ENCODE measurements around the gene VPS51.

VPS51 gene

GRCh38 chr11:65083834-65084597 lies 12.0 kb upstream of the VPS51 start, which contains the start of the genes CDCA5 and ZFPL1:
Gene CDCA5 (minus strand): TSS chr11:65084040. CDS start chr11:65083978, 62 bp downstream.
Gene ZFPL1 (plus strand): TSS chr11:65084222. CDS start chr11:65084699, 477 bp downstream.
- TF ChIP-seq FOXM1 (IDR thresholded peaks at IDR 0.05; ENCODE audit: borderline replicate concordance) (no peak), FOXA1 (IDR thresholded peaks at IDR 0.05) (no peak), LEF1 (IDR thresholded peaks at IDR 0.05; ENCODE audit: borderline replicate concordance) (no peak), HDGF (IDR thresholded peaks at IDR 0.05; ENCODE audit: borderline replicate concordance) (no peak), FOXK2 (IDR thresholded peaks at IDR 0.05) (no peak), L3MBTL2 (conservative IDR thresholded peaks at IDR 0.05) (peak; percentile 39; the same call in 1 of the 2 replicates), ZNF384 (IDR thresholded peaks at IDR 0.05) (no peak), NFRKB (IDR thresholded peaks at IDR 0.05) (no peak), ARNT (IDR thresholded peaks at IDR 0.05) (no peak), TARDBP (IDR thresholded peaks at IDR 0.05) (no peak), BHLHE40 (IDR thresholded peaks at IDR 0.05; ENCODE audit: borderline replicate concordance) (no peak), ELF4 (IDR thresholded peaks at IDR 0.05) (peak; percentile 83), SP1 (IDR thresholded peaks at IDR 0.05) (no peak), SUZ12 (IDR thresholded peaks at IDR 0.05) (no peak)
- POLR2A ChIA-PET, result interaction anchor here (1.3 to 2.4 kb wide), 7 partner anchors 11 to 87 kb away, joined by 3 to 11 read pairs (median 5); partner anchors contain the start of genes ARL2, BATF2, FAU and MRPL49
- DNase-seq (ENCODE audit: extremely low spot score), result peak; percentile 99
- CTCF ChIA-PET, result interaction anchor here (1.1 to 2.0 kb wide), 2 partner anchors 33 to 69 kb away, joined by 3 to 6 read pairs; partner anchors contain the start of gene ZNHIT2

DNA sequence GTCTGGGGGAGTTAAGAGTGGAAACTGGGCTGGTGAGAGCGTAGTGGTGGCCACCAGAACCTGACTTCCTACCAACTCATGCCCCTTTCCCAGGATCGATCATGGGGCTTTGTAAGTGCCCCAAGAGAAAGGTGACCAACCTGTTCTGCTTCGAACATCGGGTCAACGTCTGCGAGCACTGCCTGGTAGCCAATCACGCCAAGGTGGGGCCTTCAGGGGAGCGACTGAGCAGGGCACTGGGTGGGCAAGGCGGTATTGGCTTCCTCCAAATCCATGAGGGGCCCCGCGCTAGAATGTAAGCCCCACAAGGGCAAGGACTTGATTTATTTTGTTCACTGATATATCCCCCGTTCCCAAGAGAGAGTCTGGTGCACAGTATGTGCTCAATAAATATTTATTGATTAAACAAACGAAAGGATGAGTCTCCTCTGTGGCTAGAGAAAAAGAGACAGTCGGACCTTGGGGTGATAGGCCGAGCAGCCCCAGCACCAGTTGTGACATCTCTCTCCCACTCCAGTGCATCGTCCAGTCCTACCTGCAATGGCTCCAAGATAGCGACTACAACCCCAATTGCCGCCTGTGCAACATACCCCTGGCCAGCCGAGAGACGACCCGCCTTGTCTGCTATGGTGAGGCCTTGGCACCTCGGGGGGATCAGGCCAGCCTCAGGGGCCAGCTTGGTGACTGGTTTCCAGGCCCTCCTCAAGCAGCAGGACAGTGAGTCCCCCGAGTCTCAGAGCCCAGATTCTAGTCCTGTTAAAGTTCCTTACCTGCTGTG lies 11.2 kb upstream of the VPS51 start:
- DNase-seq (ENCODE audit: extremely low spot score), result no peak
- ChIA-PET POLR2A (interaction anchor here (1.1 to 2.9 kb wide), 4 partner anchors 9 to 44 kb away, joined by 3 to 8 read pairs (median 4); partner anchors contain the start of genes FAU, MRPL49, SAC3D1 and VPS51), CTCF (no interaction called here)
- TF ChIP-seq CTBP1 (IDR thresholded peaks at IDR 0.05; ENCODE audit: borderline replicate concordance) (no peak), TARDBP (IDR thresholded peaks at IDR 0.05) (no peak), LEF1 (IDR thresholded peaks at IDR 0.05; ENCODE audit: borderline replicate concordance) (no peak), SUZ12 (IDR thresholded peaks at IDR 0.05) (no peak), ARNT (IDR thresholded peaks at IDR 0.05) (no peak), L3MBTL2 (conservative IDR thresholded peaks at IDR 0.05) (no peak), NFRKB (IDR thresholded peaks at IDR 0.05) (no peak), BHLHE40 (IDR thresholded peaks at IDR 0.05; ENCODE audit: borderline replicate concordance) (no peak), ZNF384 (IDR thresholded peaks at IDR 0.05) (no peak), FOXA1 (IDR thresholded peaks at IDR 0.05) (no peak), SP1 (IDR thresholded peaks at IDR 0.05) (no peak), FOXK2 (IDR thresholded peaks at IDR 0.05) (no peak), FOXM1 (IDR thresholded peaks at IDR 0.05; ENCODE audit: borderline replicate concordance) (no peak), HDGF (IDR thresholded peaks at IDR 0.05; ENCODE audit: borderline replicate concordance) (no peak)
- TF ChIP-seq, protein P1, sequence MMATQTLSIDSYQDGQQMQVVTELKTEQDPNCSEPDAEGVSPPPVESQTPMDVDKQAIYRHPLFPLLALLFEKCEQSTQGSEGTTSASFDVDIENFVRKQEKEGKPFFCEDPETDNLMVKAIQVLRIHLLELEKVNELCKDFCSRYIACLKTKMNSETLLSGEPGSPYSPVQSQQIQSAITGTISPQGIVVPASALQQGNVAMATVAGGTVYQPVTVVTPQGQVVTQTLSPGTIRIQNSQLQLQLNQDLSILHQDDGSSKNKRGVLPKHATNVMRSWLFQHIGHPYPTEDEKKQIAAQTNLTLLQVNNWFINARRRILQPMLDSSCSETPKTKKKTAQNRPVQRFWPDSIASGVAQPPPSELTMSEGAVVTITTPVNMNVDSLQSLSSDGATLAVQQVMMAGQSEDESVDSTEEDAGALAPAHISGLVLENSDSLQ (IDR thresholded peaks at IDR 0.05), result no peak

GRCh38 chr11:65085446-65085845 lies 10.6 kb upstream of the VPS51 start:
- ChIA-PET POLR2A (interaction anchor here (1.1 to 2.9 kb wide), 4 partner anchors 9 to 45 kb away, joined by 3 to 8 read pairs (median 4); partner anchors contain the start of genes FAU, MRPL49, SAC3D1 and VPS51), CTCF (interaction anchor here (0.9 kb wide), 1 partner anchor 25 kb away, joined by 3 read pairs; no protein-coding TSS in a partner anchor)
- no peak for DNase-seq (ENCODE audit: extremely low spot score)

DNA sequence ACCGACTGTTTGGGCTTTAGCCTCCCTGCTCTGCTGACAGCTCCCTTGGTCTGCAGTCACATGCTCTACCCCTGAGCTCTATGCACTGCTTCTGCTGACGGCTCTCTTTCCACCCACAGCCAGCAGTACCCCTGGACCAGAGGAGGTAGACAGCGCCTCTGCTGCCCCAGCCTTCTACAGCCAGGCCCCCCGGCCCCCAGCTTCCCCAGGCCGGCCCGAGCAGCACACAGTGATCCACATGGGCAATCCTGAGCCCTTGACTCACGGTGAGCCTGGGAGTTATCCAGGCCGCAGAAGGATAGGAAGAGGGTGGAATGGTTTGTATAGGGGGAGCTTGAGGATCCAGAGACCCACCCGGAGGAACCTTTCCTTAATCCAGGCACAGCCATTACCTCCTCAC lies 9.2 kb upstream of the VPS51 start:
- no peak for DNase-seq (ENCODE audit: extremely low spot score)
- TF ChIP-seq SUZ12 (IDR thresholded peaks at IDR 0.05) (no peak), HDGF (IDR thresholded peaks at IDR 0.05; ENCODE audit: borderline replicate concordance) (no peak), ELF4 (IDR thresholded peaks at IDR 0.05) (no peak), FOXM1 (IDR thresholded peaks at IDR 0.05; ENCODE audit: borderline replicate concordance) (no peak), SP1 (IDR thresholded peaks at IDR 0.05) (no peak), FOXA1 (IDR thresholded peaks at IDR 0.05) (no peak), FOXK2 (IDR thresholded peaks at IDR 0.05) (no peak), TARDBP (IDR thresholded peaks at IDR 0.05) (no peak), ARNT (IDR thresholded peaks at IDR 0.05) (no peak), ZNF384 (IDR thresholded peaks at IDR 0.05) (no peak), BHLHE40 (IDR thresholded peaks at IDR 0.05; ENCODE audit: borderline replicate concordance) (no peak), NFRKB (IDR thresholded peaks at IDR 0.05) (no peak), CTBP1 (IDR thresholded peaks at IDR 0.05; ENCODE audit: borderline replicate concordance) (no peak), LEF1 (IDR thresholded peaks at IDR 0.05; ENCODE audit: borderline replicate concordance) (no peak), L3MBTL2 (conservative IDR thresholded peaks at IDR 0.05) (no peak)
- TF ChIP-seq, protein P1 (IDR thresholded peaks at IDR 0.05), result no peak
- ChIA-PET POLR2A (interaction anchor here (2.9 kb wide), 1 partner anchor 46 kb away, joined by 8 read pairs; the partner anchor contains the start of gene SAC3D1), CTCF (no interaction called here)

More at GRCh38 chr11:65085446-65085845, 10.6 kb upstream of the VPS51 start:
- TF ChIP-seq, protein P1 (IDR thresholded peaks at IDR 0.05), result no peak
- no peak for TF ChIP-seq LEF1 (IDR thresholded peaks at IDR 0.05; ENCODE audit: borderline replicate concordance)
- TF ChIP-seq SUZ12 (IDR thresholded peaks at IDR 0.05), result no peak
- no peak for TF ChIP-seq TARDBP (IDR thresholded peaks at IDR 0.05)
- no peak for TF ChIP-seq L3MBTL2 (conservative IDR thresholded peaks at IDR 0.05)
- no peak for TF ChIP-seq NFRKB (IDR thresholded peaks at IDR 0.05)
- no peak for TF ChIP-seq BHLHE40 (IDR thresholded peaks at IDR 0.05; ENCODE audit: borderline replicate concordance)
- TF ChIP-seq FOXA1 (IDR thresholded peaks at IDR 0.05), result no peak
- TF ChIP-seq CTBP1 (IDR thresholded peaks at IDR 0.05; ENCODE audit: borderline replicate concordance), result no peak
- no peak for TF ChIP-seq HDGF (IDR thresholded peaks at IDR 0.05; ENCODE audit: borderline replicate concordance)

Data from HEK293T (cell line).